ENCODE measurements around the gene HNRNPC. TPM values are rescaled to one million over a fixed set of nuclear protein-coding genes. Genes with fewer than 3 reads are reported as not detected.
"Not testable (repeated sequence)": the region's sequence is repeated elsewhere in the genome, so short reads cannot be mapped to it uniquely, and the experiment has no call there.

The HNRNPC gene
- total RNA-seq, 1 experiment from 2014 or later: 843 TPM

DNA sequence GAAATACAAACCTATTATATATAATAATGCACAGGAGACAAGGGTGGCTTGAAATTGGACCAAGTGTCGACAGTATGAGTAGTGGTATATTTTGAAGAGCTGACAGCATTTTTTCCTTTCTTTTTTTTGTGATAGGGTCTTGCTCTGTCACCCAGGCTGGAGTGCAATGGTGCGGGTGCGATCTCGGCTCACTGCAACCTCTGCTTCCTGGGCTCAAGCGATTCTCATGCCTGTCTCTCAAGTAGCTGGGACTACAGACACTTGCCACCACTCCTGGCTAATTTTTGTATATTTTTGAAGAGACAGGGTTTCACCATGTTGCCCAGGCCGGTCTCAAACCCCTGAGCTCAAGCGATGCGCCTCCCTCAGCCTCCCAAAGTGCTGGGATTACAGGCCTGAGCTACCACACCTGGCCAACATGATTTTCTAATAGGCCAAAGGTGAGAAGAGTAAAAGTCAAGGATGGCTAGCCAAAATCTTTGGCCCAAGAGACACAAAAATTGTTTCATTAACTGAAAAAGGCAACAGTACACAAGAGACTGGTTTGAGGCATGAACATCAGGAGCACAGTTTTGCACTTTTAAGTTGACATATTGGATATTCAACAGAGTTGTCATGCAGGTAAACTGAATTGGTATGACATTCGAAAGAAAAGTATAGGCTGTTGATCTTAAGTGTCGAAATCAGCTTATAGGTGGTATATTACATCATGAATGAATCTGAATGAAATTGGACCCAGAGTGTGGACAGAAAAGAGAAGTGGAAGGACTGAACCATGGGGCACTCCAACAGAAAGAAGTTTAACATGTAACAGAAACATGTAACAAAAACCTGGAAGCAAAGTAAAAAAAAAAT, 12.5 kb downstream of the HNRNPC start:
- H3K9me3 ChIP-seq (ENCODE audit: control insufficient read depth in 1 of 2, insufficient read depth in 1 of 2, low read depth in 1 of 2, low read length in 2 of 2): no peaks in the 10 kb centered on the region
- no peak overlapping the region for H3K27ac ChIP-seq (ENCODE audit: low read depth, low read length)
- H3K9ac ChIP-seq (ENCODE audit: low read length): no peak overlapping the region
- no peak overlapping the region for H2AFZ ChIP-seq (ENCODE audit: low read depth, low read length, poor library complexity, severe bottlenecking)
- CTCF ChIA-PET: no interaction called here
- H3K9me2 ChIP-seq (ENCODE audit: insufficient read depth): no peaks in the 10 kb centered on the region
- peaks cover 68 to 70% of the 10 kb centered on the region in 2 experiments for H3K36me3 ChIP-seq (ENCODE audit: control insufficient read depth in 1 of 2, insufficient read depth in 2 of 2, low read length in 2 of 2)
- BruUV-seq (replicated peaks): no TSS peak
- peaks cover 100% of the 10 kb centered on the region for H3K79me2 ChIP-seq (ENCODE audit: insufficient read depth, low read length)
- DNase-seq (ENCODE audit: low read depth, low spot score): no peak
- no peak for ATAC-seq
- intact Hi-C loops (cut with micrococcal nuclease): no loop called here
- RAD21 ChIA-PET (ENCODE audit: low non-redundant PET in 1 of 2, low total read pairs in 2 of 2, uncharacterized antibody in 2 of 2, unreplicated experiment in 2 of 2): no interaction called here
- POLR2A ChIA-PET: interaction anchor here (2.4 kb wide), 1 partner anchor 9 kb away, joined by 8 read pairs; no protein-coding TSS in a partner anchor
- H3K27me3 ChIP-seq (ENCODE audit: insufficient read depth, low read length): no peaks in the 10 kb centered on the region
- 0 out of 4 replicates have a peak, but pooled peaks cover 0 to 3% of the 10 kb centered on the region in 2 experiments for H3K4me1 ChIP-seq (ENCODE audit: control insufficient read depth in 1 of 2, insufficient read depth in 2 of 2, low read length in 2 of 2)
- TF ChIP-seq, protein P1, sequence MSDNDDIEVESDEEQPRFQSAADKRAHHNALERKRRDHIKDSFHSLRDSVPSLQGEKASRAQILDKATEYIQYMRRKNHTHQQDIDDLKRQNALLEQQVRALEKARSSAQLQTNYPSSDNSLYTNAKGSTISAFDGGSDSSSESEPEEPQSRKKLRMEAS (IDR thresholded peaks at IDR 0.05): no peak
- TF ChIP-seq, protein P2, sequence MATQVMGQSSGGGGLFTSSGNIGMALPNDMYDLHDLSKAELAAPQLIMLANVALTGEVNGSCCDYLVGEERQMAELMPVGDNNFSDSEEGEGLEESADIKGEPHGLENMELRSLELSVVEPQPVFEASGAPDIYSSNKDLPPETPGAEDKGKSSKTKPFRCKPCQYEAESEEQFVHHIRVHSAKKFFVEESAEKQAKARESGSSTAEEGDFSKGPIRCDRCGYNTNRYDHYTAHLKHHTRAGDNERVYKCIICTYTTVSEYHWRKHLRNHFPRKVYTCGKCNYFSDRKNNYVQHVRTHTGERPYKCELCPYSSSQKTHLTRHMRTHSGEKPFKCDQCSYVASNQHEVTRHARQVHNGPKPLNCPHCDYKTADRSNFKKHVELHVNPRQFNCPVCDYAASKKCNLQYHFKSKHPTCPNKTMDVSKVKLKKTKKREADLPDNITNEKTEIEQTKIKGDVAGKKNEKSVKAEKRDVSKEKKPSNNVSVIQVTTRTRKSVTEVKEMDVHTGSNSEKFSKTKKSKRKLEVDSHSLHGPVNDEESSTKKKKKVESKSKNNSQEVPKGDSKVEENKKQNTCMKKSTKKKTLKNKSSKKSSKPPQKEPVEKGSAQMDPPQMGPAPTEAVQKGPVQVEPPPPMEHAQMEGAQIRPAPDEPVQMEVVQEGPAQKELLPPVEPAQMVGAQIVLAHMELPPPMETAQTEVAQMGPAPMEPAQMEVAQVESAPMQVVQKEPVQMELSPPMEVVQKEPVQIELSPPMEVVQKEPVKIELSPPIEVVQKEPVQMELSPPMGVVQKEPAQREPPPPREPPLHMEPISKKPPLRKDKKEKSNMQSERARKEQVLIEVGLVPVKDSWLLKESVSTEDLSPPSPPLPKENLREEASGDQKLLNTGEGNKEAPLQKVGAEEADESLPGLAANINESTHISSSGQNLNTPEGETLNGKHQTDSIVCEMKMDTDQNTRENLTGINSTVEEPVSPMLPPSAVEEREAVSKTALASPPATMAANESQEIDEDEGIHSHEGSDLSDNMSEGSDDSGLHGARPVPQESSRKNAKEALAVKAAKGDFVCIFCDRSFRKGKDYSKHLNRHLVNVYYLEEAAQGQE (IDR thresholded peaks at IDR 0.05; ENCODE audit: low read depth): no peak
- TF ChIP-seq EZH2 (IDR thresholded peaks at IDR 0.05): no peak
- TF ChIP-seq ELF1 (IDR thresholded peaks at IDR 0.05; ENCODE audit: borderline replicate concordance, low read depth): no peak
- no peak for TF ChIP-seq EGR1 (IDR thresholded peaks at IDR 0.05; ENCODE audit: low read depth)
- TF ChIP-seq, protein P3, sequence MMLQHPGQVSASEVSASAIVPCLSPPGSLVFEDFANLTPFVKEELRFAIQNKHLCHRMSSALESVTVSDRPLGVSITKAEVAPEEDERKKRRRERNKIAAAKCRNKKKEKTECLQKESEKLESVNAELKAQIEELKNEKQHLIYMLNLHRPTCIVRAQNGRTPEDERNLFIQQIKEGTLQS (IDR thresholded peaks at IDR 0.05): no peak
- TF ChIP-seq JUND (IDR thresholded peaks at IDR 0.05): no peak
- TF ChIP-seq FOSL1 (IDR thresholded peaks at IDR 0.05; ENCODE audit: low read depth): no peak
- no peak for TF ChIP-seq RAD21 (IDR thresholded peaks at IDR 0.05; ENCODE audit: low read depth)
- TF ChIP-seq POLR2AphosphoS5 (IDR thresholded peaks at IDR 0.05; ENCODE audit: low read depth, low read length): no peak
- no peak for TF ChIP-seq CEBPB (IDR thresholded peaks at IDR 0.05; ENCODE audit: low read depth)
- no peak for TF ChIP-seq SRF (IDR thresholded peaks at IDR 0.05; ENCODE audit: low read depth)
- no peak for TF ChIP-seq SP1 (IDR thresholded peaks at IDR 0.05; ENCODE audit: low read depth)
- TF ChIP-seq ZNF274 (IDR thresholded peaks at IDR 0.05; ENCODE audit: low read depth, low read length): no peak
- no peak for TF ChIP-seq ZFX (IDR thresholded peaks at IDR 0.05)
- no peak overlapping the region for H3K4me3 ChIP-seq (replicated peaks in 1 of 2; ENCODE audit: low read depth in 1 of 2, low read length in 2 of 2)
- peaks cover 80% of the 10 kb centered on the region for H4K20me1 ChIP-seq (ENCODE audit: insufficient read depth)
- H3K4me2 ChIP-seq (ENCODE audit: low read length): no peak overlapping the region

DNA sequence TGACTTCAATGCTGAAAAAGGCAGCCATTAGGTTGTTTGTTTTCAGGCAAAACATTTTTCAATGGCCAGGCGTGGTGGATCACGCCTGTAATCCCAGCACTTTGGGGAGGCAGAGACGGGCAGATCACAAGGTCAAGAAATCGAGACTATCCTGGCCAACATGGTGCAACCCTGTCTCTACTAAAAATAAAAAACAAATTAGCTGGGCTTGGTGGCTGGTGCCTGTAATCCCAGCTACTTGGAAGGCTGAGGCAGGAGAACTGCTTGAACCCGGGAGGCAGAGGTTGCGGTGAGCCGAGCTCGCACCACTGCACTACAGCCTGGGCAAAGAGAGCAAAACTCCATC, 13.2 kb downstream of the HNRNPC start:
- RAD21 ChIA-PET (ENCODE audit: low non-redundant PET in 1 of 2, low total read pairs in 2 of 2, uncharacterized antibody in 2 of 2, unreplicated experiment in 2 of 2); H2AFZ ChIP-seq (ENCODE audit: low read depth, low read length, poor library complexity, severe bottlenecking); H3K9ac ChIP-seq (ENCODE audit: low read length); H3K9me3 ChIP-seq (ENCODE audit: control insufficient read depth in 1 of 2, insufficient read depth in 1 of 2, low read depth in 1 of 2, low read length in 2 of 2); H3K4me2 ChIP-seq (ENCODE audit: low read length); H3K27ac ChIP-seq (ENCODE audit: low read depth, low read length); H3K9me2 ChIP-seq (ENCODE audit: insufficient read depth); intact Hi-C loops (cut with micrococcal nuclease); BruUV-seq (replicated peaks); CTCF ChIA-PET; H3K4me3 ChIP-seq (replicated peaks in 1 of 2; ENCODE audit: low read depth in 1 of 2, low read length in 2 of 2); H3K27me3 ChIP-seq (ENCODE audit: insufficient read depth, low read length); ATAC-seq; H3K4me1 ChIP-seq (ENCODE audit: control insufficient read depth in 1 of 2, insufficient read depth in 2 of 2, low read length in 2 of 2); DNase-seq (ENCODE audit: low read depth, low spot score): not testable (repeated sequence)
- H3K79me2 ChIP-seq (ENCODE audit: insufficient read depth, low read length): peaks cover 100% of the 10 kb centered on the region
- peaks cover 67 to 72% of the 10 kb centered on the region in 2 experiments for H3K36me3 ChIP-seq (ENCODE audit: control insufficient read depth in 1 of 2, insufficient read depth in 2 of 2, low read length in 2 of 2)
- H4K20me1 ChIP-seq (ENCODE audit: insufficient read depth): peaks cover 80% of the 10 kb centered on the region
- POLR2A ChIA-PET: interaction anchor here (2.4 kb wide), 1 partner anchor 9 kb away, joined by 8 read pairs; no protein-coding TSS in a partner anchor

Measured in HCT116 (cell line).